Hematopoietic multipotent progenitor cell treated with erythropoietin and hydrocortisone succinate and interleukin-3 and kit ligand, for 4 days (in vitro differentiated cells): ENCODE data around the gene WDR64.
"Not testable (repeated sequence)": the region's sequence is repeated elsewhere in the genome, so short reads cannot be mapped to it uniquely, and the experiment has no call there.

Experiments
- DNase-seq: peaks from one replicate; pipeline ENCODE4 v3.0.0-alpha.2; 2015

The WDR64 gene

DNA sequence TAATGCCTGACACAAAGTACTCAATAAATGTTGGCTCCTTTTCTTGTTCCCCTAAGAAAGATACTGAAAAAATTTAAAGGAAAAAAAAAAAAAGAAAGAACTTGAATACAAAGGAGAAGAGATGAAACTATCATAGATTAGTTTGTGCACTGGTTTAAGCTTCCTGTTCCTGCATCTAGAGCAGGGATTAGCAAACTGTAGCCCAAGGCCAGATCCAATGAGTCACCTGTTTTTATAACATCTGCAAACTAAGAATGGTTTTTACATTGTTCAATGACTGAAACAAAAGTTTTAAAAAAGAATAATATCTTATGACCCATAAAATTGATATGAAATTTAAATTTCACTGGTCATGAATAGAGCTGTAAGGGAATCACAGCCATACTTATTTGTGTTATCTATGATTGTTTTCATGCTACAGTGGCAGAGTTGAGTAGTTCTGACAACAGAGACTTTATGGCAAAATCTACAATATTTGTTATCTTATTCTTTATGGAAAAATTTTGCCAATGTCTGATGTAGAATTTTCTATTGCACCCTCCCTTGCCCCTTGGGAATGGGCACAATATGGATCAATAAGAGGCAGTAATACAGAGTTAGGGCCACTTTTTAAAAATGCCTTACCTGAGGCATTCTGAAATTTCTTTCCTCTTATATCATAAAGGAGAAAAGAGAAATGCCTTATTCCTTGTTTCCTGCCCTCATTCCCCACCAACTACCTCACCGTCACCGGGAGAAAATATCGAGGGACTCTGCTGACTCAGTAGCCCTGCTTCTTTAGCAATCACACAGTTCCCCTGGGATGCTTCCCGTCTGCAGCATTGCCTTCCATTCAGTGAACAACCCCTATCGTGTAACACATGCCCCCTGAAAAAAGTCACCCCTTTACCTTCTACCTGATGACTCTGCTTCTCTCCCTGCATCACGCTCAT, 50.6 kb downstream of the WDR64 start:
- DNase-seq = no peak

DNA sequence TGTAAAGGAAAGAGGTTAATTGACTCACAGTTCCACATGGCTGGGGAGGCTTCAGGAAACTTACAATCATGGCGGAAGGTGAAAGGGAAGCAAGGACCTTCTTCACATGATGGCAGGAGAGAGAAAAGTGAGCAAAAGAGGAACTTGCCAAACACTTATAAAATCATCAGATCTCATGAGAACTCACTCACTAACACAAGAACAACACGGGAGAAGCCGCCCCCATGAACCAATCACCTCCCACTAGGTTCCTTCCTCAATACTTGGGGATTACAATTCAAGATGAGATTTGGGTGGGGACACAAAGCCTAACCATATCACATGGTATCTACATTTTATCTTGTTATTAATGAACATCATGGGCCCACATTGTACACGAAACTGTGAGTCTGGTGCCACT, 51.7 kb downstream of the WDR64 start:
- DNase-seq = not testable (repeated sequence)

DNA sequence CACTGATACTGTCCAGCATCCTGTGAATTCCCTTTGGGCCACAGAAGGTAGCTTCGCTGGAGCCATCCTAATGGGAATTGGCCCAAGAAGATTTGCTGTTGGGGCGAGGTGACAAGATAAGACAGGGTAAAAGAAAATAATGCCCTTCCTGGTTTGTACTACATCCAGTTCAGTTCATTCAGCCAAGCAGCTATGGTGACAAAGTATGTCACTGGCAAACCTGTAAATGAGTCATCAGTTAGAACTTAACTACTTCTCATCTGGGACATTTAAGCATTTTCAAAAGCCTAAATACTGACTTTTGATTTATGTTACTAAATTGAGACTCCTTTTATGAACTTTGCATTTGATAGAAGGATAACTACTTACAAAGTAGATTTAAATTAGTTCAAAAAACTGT, 54.2 kb downstream of the WDR64 start:
- no peak for DNase-seq

DNA sequence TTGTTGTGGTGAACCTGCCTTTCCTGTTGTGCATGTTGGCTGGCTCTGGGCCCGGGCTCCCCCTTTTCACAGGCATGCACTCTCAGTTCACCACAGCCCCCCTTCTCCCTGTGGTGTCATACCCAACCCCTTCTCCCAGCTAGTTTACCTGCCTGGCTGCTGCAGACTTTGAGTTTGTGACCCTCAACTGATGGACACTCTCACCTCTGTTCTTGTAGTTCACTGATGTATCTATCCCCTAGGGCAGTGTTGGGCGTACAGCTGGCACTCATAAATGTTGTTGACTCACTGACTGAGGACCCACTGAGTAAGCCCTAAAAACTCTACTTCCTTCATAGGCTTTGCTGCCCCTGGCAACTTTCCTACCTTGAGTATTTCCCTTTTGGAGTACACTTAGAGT, 54.9 kb downstream of the WDR64 start:
- DNase-seq = no peak

DNA sequence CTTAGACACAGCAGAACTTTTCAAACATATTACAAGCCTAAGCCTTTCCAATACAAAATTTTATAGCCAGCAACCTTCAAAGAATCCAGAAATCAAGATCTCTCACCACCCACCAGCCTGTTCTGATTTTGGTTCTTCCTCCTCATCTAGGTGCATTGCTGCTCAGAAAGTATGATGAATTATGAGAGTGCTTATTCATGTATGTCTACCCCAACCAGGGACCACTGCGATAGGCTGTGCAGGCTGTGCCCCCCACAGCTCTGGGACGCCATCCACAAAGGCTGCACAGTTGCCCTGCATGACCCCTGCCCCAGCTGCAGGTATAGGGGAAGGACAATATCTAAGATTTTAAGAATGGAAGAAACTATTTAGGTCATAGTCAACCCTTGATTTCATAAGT, 55.4 kb downstream of the WDR64 start:
- DNase-seq = no peak

DNA sequence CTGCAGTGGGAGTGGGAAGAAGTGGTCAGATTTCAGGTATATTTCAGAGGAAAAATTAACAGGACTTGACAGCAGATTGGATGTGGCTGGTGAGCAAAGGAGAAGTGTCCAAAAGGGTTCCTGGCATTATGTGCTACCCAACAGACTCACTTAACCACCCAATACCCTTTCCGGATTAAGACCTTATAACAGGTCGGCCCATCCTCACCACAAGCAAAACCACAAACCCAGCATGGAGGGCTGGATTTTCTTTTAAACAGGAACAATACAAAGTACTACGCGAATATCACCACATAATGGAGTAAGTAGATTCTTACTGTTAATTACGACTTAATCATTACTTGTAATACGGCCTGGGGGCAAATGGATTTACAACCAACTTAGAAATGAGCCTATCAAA, 59.2 kb downstream of the WDR64 start:
- no peak for DNase-seq

DNA sequence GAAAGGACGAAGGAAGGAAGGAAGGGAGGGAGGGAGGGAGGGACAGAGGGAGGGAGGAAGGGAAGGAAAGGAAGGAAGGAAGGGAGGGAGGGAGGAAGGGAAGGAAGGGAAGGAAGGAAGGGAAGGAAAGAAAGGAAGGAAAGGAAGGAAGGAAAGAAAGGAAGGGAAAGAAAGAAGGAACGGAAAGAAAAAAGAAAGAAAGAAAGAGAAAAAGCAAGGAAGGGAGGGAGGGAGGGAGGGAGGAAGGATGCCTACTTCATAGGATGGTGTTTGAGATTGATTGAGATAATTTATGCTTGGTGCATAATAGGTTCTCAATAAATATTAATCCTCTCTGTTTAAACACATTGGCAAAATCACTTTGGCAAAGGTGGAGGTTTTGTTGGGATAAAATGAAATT, 61.2 kb downstream of the WDR64 start:
- no peak for DNase-seq

DNA sequence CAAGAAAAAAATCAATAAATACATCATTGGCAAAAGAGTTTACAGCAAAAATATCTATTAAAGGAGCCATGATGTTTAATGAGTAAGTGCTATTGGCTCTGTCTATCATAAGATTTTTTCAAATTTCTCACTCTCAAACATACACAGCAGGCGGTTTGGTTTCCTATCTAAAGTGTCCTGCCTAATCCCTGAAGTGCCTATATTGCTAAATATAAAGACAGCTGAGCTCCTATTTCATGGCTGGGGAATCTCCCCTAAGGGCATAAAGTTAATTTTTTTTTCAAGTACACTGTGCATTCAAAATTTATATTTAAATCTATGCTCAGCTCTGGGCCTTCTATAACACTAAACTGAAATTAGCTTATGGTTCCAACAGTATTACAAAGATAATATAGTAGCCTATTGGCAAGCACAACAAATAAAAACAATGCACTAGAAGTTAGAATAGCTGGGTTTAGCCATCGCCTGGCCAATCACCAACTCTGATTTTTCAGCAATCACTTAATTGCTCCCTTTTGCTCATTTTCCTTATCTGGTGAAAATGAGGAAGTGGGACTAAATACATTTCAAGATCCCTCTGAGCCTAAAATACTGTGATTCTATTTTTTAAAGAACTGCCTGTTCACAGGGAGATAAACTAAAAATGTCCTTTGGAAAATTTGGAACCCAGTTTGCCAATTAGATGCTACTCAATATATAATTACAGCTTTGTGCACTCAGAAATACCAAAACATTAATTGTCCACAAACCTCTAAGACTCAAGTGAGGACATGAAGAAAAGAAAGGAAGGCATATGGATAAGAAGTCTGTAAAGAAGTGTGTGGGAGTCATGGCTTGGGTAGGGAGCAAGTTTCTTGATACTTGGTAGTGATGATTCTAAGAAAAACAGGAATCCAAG, 62.5 kb downstream of the WDR64 start:
- peak; percentile 3 for DNase-seq

DNA sequence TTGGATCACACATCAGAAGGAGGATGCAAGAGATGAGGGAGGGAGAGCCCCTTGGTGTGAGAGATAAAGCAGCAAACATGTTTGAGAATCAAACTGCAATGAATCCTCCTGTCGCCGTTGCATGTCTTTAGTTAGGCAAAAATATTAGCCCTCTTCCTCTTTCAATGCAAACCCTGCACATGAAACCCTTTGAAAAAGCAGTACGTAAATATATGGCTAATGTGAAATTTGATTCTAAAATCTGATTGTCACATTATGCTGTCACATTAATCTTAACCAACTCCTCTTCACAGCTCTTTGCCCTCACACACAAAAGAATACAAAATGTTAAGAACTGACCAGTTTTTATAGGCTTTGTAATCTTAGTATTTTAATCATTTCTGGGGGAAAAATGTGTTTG, 63.4 kb downstream of the WDR64 start:
- no peak for DNase-seq

DNA sequence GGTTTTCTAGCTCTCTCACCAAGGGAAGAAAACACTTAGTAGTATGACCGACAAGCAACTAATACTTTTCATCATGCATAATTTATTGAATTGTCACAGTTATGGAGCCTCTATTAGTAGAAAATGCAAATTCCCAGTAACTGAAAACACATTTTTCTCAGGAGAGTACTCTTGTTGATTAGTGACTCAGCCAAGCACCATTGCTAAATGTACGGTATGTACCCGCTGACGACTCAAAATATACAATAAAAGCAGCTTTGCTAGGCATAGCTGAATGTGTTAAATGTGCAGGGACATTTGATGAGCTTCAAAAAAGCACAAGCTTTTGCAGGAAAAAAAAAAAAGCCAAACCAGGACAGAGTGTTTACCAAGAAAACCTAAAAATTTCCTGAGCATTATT, 63.9 kb downstream of the WDR64 start:
- no peak for DNase-seq

DNA sequence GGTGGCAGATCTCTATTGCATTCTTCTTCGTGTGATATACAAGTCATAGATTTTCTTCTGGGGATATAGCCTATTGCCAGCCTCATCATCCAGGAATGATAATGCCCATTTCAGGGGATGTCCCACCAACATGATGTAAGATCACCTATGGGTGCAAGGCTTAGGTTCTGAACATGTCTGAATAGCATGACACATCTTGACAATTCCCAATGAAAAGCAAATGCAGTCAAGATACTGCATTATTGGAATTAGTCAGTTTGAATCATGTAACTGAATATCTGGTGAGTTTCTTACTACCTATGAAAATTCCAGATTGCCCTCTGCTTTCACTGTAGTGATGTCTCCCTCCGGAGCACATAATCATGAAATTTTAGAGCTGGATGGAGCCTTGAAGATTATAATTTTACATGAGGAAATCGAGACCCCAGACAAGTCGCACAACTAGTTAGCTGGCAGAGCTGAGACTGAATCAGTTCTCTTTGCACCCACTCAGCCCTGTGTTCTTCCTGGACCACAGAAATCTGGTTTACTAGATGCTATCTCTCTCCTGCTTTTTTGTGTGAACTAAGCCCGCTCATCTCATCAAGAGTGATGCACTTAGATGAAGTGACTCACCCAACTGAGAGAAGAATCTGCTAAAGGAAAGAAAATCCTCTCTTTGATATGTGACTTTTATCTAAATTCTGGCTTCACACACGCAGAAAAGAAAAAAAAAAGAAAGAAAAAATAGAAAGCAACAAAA, 65.0 kb downstream of the WDR64 start:
- DNase-seq = no peak

DNA sequence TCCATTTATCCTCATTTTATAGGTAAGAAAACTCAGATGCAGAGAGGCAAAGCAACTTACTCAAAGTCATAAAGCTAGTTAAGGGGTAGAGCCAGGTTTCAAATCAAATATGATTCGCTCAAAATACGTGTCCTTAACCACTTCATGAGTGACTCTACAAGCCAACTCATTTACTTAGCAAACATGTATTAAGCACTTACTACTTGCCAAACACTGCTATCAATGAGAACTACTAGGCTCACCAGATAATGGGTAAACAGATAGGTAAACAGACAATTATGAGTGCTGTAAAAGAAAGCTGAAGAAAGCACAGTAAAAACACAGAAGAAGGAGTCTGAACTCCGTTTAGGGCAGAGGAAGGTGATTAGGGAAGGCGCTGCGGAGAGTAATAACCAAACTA, 65.9 kb downstream of the WDR64 start:
- DNase-seq = no peak

DNA sequence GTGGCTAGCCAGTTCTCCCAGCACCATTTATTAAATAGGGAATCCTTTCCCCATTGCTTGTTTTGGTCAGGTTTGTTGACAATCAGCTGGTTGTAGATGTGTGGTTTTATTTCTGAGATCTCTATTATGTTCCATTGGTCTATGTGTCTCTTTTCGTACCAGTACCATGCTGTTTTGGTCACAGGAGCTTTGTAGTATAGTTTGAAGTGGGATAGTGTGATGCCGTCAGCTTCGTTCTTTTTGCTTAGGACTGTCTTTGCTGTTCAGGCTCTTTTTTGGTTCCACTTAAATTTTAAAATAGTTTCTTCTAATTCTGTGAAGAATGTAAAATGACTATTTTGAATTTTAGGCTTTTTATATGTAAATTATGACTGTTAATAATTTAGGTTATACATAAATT, 68.9 kb downstream of the WDR64 start:
- no peak for DNase-seq

DNA sequence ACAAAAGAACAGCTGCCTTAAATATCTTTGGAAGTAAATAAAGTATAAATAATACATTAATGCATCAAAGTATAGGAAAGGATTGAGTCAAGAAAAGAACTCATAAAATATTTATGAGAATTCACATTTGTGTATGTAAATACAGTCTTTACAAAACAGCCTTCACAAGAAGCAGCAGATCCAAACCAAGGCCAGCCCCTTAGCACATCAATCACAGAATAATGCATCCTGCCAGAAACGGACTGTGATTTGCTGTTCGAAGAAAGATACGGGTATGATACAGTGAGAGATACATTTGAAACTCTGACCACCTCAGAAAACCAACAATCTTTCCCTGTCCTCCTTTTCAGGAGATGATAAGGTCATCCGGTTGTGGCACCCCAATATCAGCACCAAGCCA, 70.9 kb downstream of the WDR64 start:
- DNase-seq = no peak

DNA sequence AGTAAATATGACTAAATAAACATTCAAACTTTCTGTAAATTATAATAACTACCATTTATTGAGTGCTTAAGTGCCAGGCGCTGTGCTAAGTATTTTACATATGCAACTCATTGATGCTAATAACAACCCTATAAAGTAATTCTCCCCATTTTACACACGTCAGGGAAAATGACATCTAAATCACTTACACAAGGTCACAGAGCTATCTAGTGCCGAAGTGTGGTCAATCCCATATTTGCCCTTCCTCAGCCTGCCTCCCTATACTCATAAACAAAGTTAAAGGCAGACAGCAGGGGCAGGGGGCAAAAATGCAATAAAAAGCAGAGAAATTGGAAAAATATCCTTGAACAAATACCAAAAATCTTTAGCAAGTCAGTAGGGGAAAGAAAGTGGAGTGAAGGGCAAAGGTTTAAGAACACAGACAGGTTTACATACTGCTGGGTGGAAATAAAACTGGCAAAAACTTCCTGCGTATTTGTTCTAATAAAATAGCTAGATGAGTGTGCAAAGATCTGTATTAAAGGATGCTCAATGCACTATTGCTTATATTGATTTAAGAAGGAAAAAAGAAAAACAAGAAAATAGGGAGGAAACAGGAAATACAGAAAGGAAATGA, 72.8 kb downstream of the WDR64 start:
- DNase-seq = no peak

DNA sequence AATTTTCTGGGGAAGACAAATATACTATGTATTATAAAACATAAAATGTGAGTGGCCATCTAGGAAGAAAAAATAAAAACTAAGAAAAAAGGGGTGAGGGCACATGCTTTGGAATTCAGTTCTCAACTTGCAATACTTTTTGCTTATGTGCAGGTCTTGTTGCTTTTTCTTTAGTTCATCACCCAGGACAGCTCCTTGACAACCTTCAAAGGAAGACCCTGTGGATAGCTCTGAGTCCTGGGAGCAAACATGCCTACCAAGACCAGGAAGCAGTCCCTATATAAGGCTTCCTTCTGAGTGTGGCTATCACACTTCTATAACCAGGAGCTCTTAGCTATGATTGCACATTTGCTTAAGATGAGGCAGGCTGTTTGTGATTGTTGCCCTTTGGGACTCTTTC, 78.0 kb downstream of the WDR64 start:
- no peak for DNase-seq

DNA sequence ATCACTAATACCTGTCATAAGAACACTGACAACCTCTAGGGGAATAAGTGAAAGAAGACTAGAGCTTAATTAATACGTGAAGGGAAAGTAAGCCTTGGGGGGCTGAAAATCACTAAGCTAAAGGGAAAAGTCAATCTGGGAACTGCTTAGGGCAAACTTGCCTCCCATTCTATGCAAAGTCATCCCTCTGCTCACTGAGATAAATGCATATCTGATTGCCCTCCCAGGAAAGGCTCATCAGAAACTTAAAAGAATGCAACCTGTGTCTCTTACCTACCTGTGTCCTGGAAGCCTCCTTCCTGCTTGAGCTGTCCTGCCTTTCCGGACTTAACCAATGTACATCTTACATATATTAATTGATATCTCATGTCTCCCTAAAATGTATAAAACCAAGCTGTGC, 81.8 kb downstream of the WDR64 start:
- no peak for DNase-seq

DNA sequence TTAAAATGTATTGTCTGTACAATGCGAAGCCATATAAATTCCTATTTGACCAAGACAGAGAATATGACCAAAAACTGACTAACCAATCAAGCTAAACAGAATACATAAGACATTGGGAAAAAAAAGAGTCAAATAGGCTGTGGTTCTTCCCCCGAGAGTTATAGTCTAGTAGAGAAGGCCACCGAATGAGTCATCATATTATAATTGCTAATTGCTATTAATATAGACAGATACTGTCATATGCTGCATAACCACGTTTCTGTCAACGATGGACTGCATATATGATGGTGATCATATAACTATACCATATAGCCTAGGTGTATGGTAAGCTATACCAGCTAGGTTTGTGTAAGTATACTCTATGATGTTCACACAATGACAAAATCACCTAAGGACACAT, 82.5 kb downstream of the WDR64 start:
- no peak for DNase-seq

DNA sequence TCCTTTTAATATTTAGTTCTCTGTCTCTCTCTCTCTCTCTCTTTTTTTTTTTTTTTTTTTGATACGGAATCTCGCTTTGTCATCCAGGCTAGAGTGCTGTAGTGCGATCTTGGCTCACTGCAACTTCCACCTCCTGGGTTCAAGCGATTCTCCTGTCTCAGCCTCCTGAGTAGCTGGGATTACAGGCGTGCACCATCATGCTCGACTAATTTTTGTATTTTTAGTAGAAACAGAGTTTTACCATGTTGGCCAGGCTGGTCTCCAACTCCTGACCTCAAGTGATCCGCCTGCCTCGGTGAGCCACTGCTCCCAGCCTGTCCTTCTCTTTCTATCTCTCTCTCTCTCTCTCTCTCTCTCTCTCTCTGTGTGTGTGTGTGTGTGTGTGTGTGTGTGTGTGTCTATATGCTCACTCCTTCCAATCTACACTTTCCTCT, 83.4 kb downstream of the WDR64 start:
- not testable (repeated sequence) for DNase-seq

DNA sequence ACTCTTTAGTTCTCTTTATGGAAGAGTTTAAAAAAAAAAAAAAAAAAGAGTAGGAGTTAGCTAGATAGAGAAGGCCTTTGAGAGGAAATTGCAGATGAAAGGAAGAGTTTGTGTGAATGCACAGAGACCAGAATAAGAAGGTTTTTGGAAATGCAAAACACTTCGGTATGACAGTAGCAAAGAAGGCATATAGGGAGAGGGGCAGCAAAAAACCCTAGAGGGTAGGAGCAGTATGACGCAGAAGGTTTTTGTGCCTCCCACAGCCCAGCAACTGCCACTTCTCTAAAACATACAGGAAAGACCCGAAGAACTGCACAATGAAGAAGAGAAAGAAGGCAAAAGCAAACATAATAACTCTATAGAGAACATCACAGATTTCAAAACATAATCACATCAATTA, 84.3 kb downstream of the WDR64 start:
- DNase-seq = no peak

DNA sequence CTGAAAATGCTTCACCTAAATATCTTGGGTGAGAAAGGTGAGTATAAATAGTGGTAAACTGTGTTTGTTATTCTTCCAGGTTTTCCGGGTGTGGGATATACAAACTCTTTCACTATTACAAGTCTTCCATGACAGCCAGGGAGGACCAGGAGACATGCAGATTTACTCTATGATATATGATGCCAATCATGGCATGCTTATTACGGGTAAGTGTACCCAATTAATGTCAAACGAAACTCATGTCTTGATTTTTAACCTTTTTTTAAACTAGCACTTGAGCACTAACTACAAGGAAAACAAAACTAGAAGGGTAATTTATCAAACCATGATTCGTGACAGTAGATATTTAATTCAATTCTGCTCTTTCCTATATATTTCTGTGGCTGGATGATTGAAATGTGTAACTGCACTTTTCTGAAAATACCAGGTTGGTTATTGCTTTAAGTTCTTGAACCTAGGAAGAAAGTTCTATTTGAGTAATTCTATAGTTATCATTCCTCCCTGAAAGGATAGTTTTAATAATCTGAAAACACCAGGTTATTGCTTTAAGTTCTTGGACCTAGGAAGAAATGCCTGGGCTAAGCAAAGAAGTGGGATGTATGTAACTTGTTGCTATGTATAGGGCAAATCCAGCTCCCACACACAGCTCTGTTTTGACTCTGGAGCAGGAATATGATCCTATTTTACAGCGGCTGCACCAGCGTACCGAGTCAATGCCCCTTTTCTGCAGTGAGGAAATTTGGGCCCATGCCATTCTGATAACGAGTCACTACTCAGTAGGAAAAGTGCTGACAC, 86.4 kb downstream of the WDR64 start:
- no peak for DNase-seq

DNA sequence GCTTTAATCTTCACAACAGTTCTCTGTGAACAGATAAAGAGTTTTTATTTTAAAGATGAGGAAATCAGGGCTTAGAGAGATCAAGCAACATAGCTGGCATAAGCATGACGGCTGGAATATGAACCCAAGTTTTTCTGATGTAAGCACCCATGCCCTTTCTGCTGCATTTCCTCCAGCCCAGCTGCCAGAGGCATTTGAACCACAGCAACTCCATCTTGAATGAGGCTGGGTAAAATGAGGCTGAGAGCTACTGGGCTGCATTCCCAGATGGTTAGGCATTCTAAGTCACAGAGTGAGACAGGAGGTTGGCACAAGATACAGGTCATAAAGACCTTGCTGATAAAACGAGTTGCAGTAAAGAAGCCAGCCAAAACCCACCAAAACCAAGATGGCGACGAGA, 90.0 kb downstream of the WDR64 start:
- no peak for DNase-seq
